ENCODE measurements around the gene CLRN3. TPM values are rescaled to one million over a fixed set of nuclear protein-coding genes. Genes with fewer than 3 reads are reported as not detected.

Gene CLRN3
- total RNA-seq, 1 donor from 2014 or later: not detected

DNA sequence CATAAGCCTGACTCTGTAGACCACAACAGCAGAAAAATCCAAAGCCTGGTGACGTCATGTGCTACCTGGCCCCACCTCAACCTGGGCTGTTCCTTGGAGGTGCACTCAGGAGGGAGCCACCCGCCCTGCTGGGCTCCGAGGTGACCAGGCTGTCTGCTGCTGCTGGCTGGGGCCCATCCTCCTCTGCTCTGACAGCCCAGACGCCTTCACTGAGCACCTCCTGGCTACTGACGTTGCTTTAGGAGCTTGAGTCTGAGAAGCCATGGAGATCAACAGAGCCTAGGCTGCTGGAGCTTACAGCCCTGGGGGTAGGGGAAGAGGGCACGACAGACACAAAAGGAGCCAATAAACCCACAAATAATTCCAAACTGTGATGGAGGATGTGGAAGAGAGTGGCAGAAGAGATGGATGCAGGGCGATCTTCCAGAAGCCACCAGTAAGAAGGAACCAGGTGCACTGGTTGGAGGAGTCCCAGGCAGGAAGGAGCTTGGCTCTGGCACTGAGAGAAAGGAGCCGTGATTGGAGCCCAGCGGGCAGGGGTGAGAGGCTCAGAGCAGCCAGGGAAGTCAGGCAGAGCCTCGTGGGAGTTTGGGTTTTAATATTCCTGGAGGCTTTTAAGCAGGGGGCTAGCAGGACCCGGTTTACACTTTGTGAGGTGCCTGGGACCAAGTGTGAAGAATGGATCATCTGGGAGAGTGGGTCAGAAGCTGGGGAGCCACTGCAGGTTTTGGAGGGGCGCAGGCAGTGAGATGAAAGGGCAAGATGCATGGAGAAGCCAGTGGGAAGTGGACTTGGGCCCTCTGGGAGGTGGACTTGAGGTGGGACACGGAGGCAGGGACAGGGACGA lies 12.5 kb upstream of the CLRN3 start:
- no peak for DNase-seq (ENCODE audit: low spot score)
- intact Hi-C loops (cut with DNase I): no loop called here

- no peak for DNase-seq (ENCODE audit: low spot score)
- intact Hi-C loops (cut with DNase I): no loop called here
Measured at GRCh38 chr10:127904311-127905000, 11.7 kb upstream of the CLRN3 start.

DNA sequence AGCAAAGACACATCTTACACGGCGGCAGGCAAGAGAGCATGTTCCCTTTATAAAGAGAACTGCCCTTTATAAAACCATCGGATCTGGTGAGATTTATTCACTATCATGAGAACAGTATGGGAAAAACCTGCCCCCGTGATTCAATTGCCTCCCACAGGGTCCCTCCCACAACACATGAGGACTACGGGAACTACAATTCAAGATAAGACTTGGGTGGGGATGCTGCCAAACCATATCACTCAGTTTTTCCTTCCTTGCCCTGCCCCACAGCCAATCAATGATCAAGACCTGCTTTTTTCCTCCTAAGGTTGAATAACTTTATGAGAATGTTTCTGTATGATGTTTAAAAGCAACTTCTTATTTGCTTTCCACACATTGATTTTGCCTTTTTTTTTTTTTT lies 11.0 kb upstream of the CLRN3 start:
- intact Hi-C loops (cut with DNase I): no loop called here
- DNase-seq (ENCODE audit: low spot score): no peak

- intact Hi-C loops (cut with DNase I): no loop called here
- no peak for DNase-seq (ENCODE audit: low spot score)
Measured at GRCh38 chr10:127899766-127900387, 7.1 kb upstream of the CLRN3 start.

DNA sequence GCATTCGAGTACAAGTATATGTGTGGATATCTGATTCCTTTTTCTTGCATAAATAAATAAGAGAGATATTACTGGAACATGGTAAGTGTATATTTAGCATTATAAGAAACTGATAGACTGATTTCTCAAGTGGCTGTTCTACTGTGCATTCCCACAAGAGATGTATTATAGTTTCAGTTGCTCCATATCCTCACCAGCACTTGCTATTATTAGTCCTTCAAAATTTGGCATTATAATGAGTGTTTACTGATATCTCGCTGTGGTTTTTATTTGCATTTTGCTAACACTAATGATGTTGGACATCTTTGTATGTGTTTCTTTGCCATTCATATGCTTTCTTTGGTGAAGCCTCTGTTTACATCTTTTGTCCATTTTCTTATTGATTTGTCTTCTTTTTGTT lies 4.4 kb upstream of the CLRN3 start:
- intact Hi-C loops (cut with DNase I): no loop called here

DNA sequence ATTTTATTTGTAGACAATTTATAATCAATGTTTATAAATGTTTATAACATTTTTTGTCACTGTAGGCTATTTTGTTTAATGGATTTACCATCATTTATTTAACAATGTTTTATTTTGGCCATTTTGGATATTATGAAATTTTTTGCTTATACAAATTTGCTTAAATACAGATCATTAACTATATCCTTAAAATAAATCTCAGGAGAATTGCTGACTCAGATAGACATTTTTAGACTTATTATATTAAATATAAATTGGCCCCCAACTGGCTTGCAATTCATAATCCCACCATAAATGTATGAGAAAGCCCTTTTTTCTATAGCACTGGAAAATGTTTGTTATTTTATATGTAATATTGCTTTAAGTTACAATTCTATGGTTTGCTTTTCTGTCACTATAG lies 3.8 kb upstream of the CLRN3 start:
- no peak for DNase-seq (ENCODE audit: low spot score)
- intact Hi-C loops (cut with DNase I): no loop called here

More for the DNA sequence above, 4.4 kb upstream of the CLRN3 start:
- DNase-seq (ENCODE audit: low spot score): no peak

DNA sequence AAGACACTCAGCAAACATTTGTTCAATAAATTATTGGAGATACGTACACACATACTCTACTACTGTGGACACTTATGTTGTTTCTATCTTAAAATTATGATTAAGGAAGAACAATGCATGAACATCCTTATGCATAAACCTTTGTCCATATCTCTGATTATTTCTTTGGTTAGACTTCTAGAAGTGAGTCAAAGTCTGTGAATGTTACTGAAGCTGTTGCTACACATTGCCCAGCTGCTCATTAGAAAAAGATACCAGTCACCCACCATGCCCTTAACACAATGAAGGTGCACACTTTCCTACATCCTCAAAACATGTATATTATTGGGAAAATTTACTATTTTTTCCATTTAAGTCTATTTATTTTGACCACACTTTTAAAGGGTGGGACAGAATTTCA lies 1.4 kb upstream of the CLRN3 start:
- intact Hi-C loops (cut with DNase I): no loop called here

GRCh38 chr10:127890832-127891334 lies 1.9 kb downstream of the CLRN3 start:
- DNase-seq (ENCODE audit: low spot score): no peak
- intact Hi-C loops (cut with DNase I): no loop called here

More for the DNA sequence above, 1.4 kb upstream of the CLRN3 start:
- no peak for DNase-seq (ENCODE audit: low spot score)

DNA sequence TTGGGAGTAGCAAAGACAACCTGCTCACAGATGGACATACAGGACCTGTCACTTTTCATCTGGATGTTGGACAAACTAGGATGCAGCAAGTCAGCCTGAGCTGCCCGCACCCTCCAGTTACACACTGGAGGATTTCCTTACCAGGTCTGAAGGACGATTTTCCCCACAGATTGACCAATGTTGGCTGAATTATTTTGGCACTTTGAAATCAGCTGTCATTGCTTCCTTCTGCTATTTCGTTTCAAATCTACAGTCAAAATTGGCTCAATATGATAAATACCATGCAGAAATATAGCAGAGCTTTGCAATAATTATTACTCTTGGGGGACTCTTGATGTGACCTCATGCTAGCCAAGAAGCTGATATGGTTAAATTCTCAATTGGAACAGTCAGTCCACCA lies 2.5 kb downstream of the CLRN3 start:
- no peak for DNase-seq (ENCODE audit: low spot score)
- intact Hi-C loops (cut with DNase I): no loop called here

- intact Hi-C loops (cut with DNase I): no loop called here
Measured at GRCh38 chr10:127889605-127890195, 3.0 kb downstream of the CLRN3 start.

GRCh38 chr10:127888521-127889312 lies 4.0 kb downstream of the CLRN3 start:
- no peak for DNase-seq (ENCODE audit: low spot score)
- intact Hi-C loops (cut with DNase I): no loop called here

More at GRCh38 chr10:127889605-127890195, 3.0 kb downstream of the CLRN3 start:
- DNase-seq (ENCODE audit: low spot score): no peak

DNA sequence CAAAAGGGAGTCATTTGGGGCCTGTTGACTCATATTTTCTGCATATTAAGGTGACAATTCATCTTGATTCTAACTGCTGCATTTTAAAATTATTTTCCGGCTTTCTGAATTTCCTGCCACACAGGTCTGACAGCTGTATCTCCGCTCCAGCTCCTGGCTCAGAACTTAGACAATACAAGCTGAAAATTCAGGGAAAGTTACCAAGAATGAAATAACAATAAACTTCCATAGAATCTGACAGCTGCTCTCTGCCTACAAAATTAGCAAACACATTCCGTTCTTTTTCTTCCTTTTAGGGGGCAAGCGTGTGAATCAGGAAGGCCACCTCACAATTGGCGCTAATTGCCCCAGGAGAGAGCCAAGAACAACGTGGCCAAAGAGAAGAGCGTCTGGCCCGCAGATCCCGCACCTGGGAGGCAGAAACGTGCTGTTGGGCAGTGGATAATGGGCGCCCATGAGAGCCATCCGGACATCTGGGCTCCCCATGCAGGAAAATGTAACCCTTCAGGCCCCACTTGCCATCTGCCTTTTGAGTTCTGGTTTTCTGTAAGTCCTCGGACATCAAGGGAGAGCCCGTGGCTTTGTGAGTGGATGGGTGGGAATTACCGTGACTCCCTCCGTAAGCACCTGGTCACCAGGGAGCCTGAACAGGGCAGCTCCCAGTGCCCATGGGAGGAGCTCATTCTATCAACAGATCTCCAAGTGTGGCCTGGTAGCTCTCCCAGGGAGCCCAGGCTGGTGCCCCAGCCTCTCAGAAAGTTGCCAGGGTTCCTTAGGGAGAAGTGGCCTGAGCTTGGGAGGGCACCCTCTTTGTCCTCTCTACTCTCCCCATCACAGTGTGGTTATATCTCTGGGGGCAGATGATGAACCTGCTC lies 5.0 kb downstream of the CLRN3 start:
- DNase-seq (ENCODE audit: low spot score): no peak
- intact Hi-C loops (cut with DNase I): no loop called here

GRCh38 chr10:127886371-127887051 lies 6.2 kb downstream of the CLRN3 start:
- DNase-seq (ENCODE audit: low spot score): no peak
- intact Hi-C loops (cut with DNase I): no loop called here

- no peak for DNase-seq (ENCODE audit: low spot score)
- intact Hi-C loops (cut with DNase I): no loop called here
Measured at GRCh38 chr10:127884501-127884900, 8.2 kb downstream of the CLRN3 start.

DNA sequence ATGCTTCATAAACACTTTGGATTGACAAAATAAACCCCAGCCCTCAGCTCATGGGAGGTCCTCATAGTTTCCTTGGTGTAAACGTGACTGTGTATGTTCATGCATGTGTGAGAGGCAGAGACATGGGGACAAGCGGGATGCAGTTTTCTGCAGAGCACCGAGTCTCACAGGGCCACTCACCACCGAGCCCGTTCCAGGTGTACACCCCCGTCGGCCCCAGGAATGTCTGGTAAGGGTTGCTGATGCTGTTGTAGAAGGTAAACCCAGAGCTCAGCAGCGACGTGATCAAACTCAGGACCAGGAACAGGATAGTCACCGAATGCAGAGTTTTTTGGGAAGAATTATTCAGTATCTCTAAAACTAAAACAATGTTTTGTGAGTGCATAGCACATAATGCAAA lies 9.2 kb downstream of the CLRN3 start:
- intact Hi-C loops (cut with DNase I): no loop called here
- no peak for DNase-seq (ENCODE audit: low spot score)

DNA sequence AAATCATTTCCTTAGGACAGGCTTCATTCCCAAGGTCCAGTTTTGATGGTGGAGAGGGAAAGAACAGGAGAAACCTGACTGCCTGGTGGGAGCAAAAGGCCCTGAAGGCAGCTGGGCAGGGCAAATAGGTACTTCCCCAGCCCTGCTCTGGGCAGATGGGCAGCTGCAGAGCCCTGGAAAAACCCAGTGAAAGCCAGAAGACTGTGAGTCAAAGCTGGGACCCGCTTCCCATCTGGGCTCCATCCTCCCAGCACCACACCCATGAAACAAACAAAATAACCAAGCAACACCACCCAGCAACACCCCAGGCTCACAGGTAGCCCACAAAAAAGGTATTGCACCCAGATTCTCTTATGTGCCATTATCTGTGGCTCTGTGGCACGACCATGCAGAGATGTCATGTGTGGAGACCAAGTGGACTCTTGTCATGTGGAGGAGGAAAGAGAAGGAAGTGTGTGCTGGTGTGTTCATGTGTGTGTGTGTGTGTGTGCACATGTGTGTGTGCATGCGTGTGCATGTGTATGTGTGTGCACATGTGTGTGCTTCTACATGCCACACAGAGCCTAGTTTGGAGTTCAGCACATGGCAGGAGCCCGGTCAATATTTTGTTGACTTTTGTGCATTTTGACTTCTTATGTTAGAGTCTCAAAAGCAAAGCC lies 9.8 kb downstream of the CLRN3 start:
- intact Hi-C loops (cut with DNase I): no loop called here
- DNase-seq (ENCODE audit: low spot score): no peak

DNA sequence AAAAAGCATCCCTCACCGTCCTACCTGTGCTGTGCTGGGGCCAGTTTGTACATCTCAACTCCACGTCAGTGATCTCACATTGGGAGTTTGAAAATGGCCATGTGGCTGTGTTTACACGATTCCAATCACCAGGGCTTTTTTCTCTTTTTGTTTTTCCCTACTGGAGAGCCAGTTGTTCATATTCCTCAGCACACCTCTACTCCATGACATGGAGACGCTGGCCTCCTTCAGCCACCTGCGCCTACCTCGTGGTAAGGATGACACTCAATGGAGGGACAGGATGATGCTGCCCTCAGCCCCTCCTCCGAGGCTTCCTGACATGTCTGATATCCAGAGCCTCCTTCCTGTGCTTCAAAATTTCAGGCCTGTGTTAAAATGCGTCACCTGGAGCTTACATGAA lies 10.3 kb downstream of the CLRN3 start:
- intact Hi-C loops (cut with DNase I): no loop called here
- no peak for DNase-seq (ENCODE audit: low spot score)

Measured in cardiac septum (tissue), 1 donor.